Measurements from ENCODE around the gene PTPRT. TPM values are rescaled to one million over a fixed set of nuclear protein-coding genes. Genes with fewer than 3 reads are reported as not detected.

Gene PTPRT
- total RNA-seq, 1 experiment from 2014 or later: not detected

DNA sequence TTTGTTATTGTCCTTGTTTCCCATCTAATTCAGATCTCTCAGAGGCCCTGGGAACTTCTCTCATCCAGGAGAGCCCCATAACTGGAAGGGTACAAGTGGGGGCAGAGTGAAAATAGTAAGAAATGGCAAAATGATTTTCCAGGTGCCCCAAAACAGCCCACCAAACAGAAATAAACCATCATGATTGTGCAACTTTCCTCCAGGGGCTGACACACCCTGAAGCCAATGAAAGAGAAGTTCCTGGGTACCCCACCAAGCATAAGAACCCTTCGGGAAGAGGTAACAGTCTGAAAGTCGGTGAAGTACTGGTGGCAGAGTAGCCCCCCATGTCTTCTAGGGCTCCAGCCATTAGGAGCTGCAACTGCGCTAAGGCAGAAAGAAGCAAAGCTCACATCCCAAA, 282.0 kb downstream of the PTPRT start:
- ChIA-PET POLR2A (no interaction called here), CTCF (no interaction called here), RAD21 (ENCODE audit: low non-redundant PET in 1 of 2, low total read pairs in 2 of 2, uncharacterized antibody in 2 of 2, unreplicated experiment in 2 of 2) (no interaction called here)
- no peak for DNase-seq (ENCODE audit: low read depth, low spot score)
- no peaks in the 10 kb centered on the region for H4K20me1 ChIP-seq (ENCODE audit: insufficient read depth)
- no peaks in the 10 kb centered on the region for H3K79me2 ChIP-seq (ENCODE audit: insufficient read depth, low read length)
- no TSS peak for BruUV-seq (replicated peaks)
- intact Hi-C loops (cut with micrococcal nuclease): no loop called here
- H3K4me2 ChIP-seq (ENCODE audit: low read length): no peak overlapping the region
- H3K9me3 ChIP-seq (ENCODE audit: control insufficient read depth in 1 of 2, insufficient read depth in 1 of 2, low read depth in 1 of 2, low read length in 2 of 2): peaks cover 0 to 9% of the 10 kb centered on the region in 2 experiments; a peak in 2 of 4 replicates
- H3K4me3 ChIP-seq (replicated peaks in 1 of 2; ENCODE audit: low read depth in 1 of 2, low read length in 2 of 2): no peak overlapping the region
- ATAC-seq: no peak
- H3K27me3 ChIP-seq (ENCODE audit: insufficient read depth, low read length): no peaks in the 10 kb centered on the region
- H3K27ac ChIP-seq (ENCODE audit: low read depth, low read length): no peak overlapping the region
- no peaks in the 10 kb centered on the region for H3K36me3 ChIP-seq (ENCODE audit: control insufficient read depth in 1 of 2, insufficient read depth in 2 of 2, low read length in 2 of 2)
- no peak overlapping the region for H2AFZ ChIP-seq (ENCODE audit: low read depth, low read length, poor library complexity, severe bottlenecking)
- no peaks in the 10 kb centered on the region for H3K9me2 ChIP-seq (ENCODE audit: insufficient read depth)
- H3K4me1 ChIP-seq (ENCODE audit: control insufficient read depth in 1 of 2, insufficient read depth in 2 of 2, low read length in 2 of 2): no peaks in the 10 kb centered on the region
- no peak overlapping the region for H3K9ac ChIP-seq (ENCODE audit: low read length)
- TF ChIP-seq, protein P1, sequence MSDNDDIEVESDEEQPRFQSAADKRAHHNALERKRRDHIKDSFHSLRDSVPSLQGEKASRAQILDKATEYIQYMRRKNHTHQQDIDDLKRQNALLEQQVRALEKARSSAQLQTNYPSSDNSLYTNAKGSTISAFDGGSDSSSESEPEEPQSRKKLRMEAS (IDR thresholded peaks at IDR 0.05): no peak
- no peak for TF ChIP-seq TCF7L2 (IDR thresholded peaks at IDR 0.05; ENCODE audit: borderline replicate concordance, extremely low read depth, insufficient read depth, insufficient read length)

DNA sequence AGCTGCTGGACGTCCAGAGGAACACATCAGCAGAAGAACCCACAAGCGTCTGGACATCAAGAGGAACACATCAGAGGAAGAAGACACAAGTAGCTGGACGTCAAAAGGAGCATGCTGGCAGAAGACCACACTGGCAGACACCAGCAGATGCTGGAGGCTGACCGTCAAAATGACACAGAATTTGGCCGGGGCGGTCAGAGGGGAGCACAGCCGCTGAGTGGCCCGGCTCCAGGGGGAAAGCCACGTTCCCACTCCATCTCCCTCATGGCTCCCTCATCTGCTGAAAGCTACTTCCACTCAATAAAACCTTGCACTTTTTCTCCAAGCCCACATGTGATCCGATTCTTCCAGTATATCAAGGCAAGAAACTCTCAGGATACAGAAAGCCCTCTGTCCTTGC, 283.6 kb downstream of the PTPRT start:
- Histone ChIP-seq H4K20me1 (ENCODE audit: insufficient read depth) (no peaks in the 10 kb centered on the region), H3K27ac (ENCODE audit: low read depth, low read length) (no peak overlapping the region), H3K27me3 (ENCODE audit: insufficient read depth, low read length) (no peaks in the 10 kb centered on the region), H3K4me3 (replicated peaks in 1 of 2; ENCODE audit: low read depth in 1 of 2, low read length in 2 of 2) (no peak overlapping the region), H3K9me2 (ENCODE audit: insufficient read depth) (no peaks in the 10 kb centered on the region), H3K36me3 (ENCODE audit: control insufficient read depth in 1 of 2, insufficient read depth in 2 of 2, low read length in 2 of 2) (no peaks in the 10 kb centered on the region), H2AFZ (ENCODE audit: low read depth, low read length, poor library complexity, severe bottlenecking) (no peak overlapping the region), H3K9me3 (ENCODE audit: control insufficient read depth in 1 of 2, insufficient read depth in 1 of 2, low read depth in 1 of 2, low read length in 2 of 2) (peaks cover 0 to 9% of the 10 kb centered on the region in 2 experiments; a peak in 2 of 4 replicates), H3K9ac (ENCODE audit: low read length) (no peak overlapping the region), H3K79me2 (ENCODE audit: insufficient read depth, low read length) (no peaks in the 10 kb centered on the region), H3K4me2 (ENCODE audit: low read length) (no peak overlapping the region), H3K4me1 (ENCODE audit: control insufficient read depth in 1 of 2, insufficient read depth in 2 of 2, low read length in 2 of 2) (no peaks in the 10 kb centered on the region)
- ATAC-seq (no peak), DNase-seq (ENCODE audit: low read depth, low spot score) (no peak)
- CTCF ChIA-PET: no interaction called here
- RAD21 ChIA-PET (ENCODE audit: low non-redundant PET in 1 of 2, low total read pairs in 2 of 2, uncharacterized antibody in 2 of 2, unreplicated experiment in 2 of 2): no interaction called here
- intact Hi-C loops (cut with micrococcal nuclease): no loop called here
- TF ChIP-seq SIN3A (IDR thresholded peaks at IDR 0.05; ENCODE audit: low read depth) (no peak), JUND (IDR thresholded peaks at IDR 0.05) (no peak), TCF7L2 (IDR thresholded peaks at IDR 0.05; ENCODE audit: borderline replicate concordance, extremely low read depth, insufficient read depth, insufficient read length) (no peak), ZFX (IDR thresholded peaks at IDR 0.05) (no peak), CBX3 (IDR thresholded peaks at IDR 0.05; ENCODE audit: low read depth) (no peak), RAD21 (IDR thresholded peaks at IDR 0.05; ENCODE audit: low read depth) (no peak), EZH2phosphoT487 (IDR thresholded peaks at IDR 0.05; ENCODE audit: borderline replicate concordance) (no peak), POLR2A (IDR thresholded peaks at IDR 0.05; ENCODE audit: borderline replicate concordance, extremely low read depth, insufficient read depth, insufficient read length) (no peak), CEBPB (IDR thresholded peaks at IDR 0.05; ENCODE audit: low read depth) (no peak), EGR1 (IDR thresholded peaks at IDR 0.05; ENCODE audit: low read depth) (no peak), FOSL1 (IDR thresholded peaks at IDR 0.05; ENCODE audit: low read depth) (no peak)
- TF ChIP-seq, protein P2, sequence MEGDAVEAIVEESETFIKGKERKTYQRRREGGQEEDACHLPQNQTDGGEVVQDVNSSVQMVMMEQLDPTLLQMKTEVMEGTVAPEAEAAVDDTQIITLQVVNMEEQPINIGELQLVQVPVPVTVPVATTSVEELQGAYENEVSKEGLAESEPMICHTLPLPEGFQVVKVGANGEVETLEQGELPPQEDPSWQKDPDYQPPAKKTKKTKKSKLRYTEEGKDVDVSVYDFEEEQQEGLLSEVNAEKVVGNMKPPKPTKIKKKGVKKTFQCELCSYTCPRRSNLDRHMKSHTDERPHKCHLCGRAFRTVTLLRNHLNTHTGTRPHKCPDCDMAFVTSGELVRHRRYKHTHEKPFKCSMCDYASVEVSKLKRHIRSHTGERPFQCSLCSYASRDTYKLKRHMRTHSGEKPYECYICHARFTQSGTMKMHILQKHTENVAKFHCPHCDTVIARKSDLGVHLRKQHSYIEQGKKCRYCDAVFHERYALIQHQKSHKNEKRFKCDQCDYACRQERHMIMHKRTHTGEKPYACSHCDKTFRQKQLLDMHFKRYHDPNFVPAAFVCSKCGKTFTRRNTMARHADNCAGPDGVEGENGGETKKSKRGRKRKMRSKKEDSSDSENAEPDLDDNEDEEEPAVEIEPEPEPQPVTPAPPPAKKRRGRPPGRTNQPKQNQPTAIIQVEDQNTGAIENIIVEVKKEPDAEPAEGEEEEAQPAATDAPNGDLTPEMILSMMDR (IDR thresholded peaks at IDR 0.05 in 2 of 3, conservative IDR thresholded peaks at IDR 0.05 in 1 of 3; ENCODE audit: borderline replicate concordance in 1 of 3, insufficient read depth in 1 of 3, low read depth in 2 of 3, low read length in 2 of 3): no peak
- TF ChIP-seq, protein P1 (IDR thresholded peaks at IDR 0.05): no peak
- POLR2A ChIA-PET: no interaction called here
- no TSS peak for BruUV-seq (replicated peaks)

All from HCT116 (cell line).